Keratinocyte (primary cell): ENCODE data around the gene EPM2AIP1. TPM values are rescaled to one million over a fixed set of nuclear protein-coding genes. Genes with fewer than 3 reads are reported as not detected.

Experiments
- DNase-seq: peaks from one replicate; pipeline ENCODE4 v3.0.0-alpha.2; 2011; ENCODE audit warnings: low read depth, missing footprints, low spot score
- FAIRE-seq: peaks from 2 replicates; lab custom pipeline; 2011; peaks lifted over from hg19 to GRCh38; lab: Jason Lieb, UNC
- H2AFZ ChIP-seq: 2 replicates; pipeline ENCODE4 v1.6.0; 2012; ENCODE audit warnings: low read length, control low read depth, inconsistent platforms; ENCODE audit not compliant: control insufficient read depth
- H3K27ac ChIP-seq: 2 replicates; pipeline ENCODE4 v1.5.1; 2011; ENCODE audit warnings: low read length; ENCODE audit not compliant: control insufficient read depth, insufficient read depth
- H3K27me3 ChIP-seq: 3 replicates; pipeline ENCODE4 v1.6.0; 2011; ENCODE audit warnings: low read length; ENCODE audit not compliant: control insufficient read depth, insufficient read depth; ENCODE audit errors: extremely low read depth
- H3K36me3 ChIP-seq, 2 experiments: 2 replicates in 1 of 2; 3 replicates in 1 of 2; pipeline ENCODE4 v1.5.1; 2011; ENCODE audit warnings: low read length in 2 of 2, mild to moderate bottlenecking in 1 of 2; ENCODE audit not compliant: control insufficient read depth in 2 of 2, insufficient read depth in 2 of 2; ENCODE audit errors: extremely low read depth in 1 of 2
- H3K4me1 ChIP-seq: 3 replicates; pipeline ENCODE4 v1.5.1; 2011; ENCODE audit warnings: low read length; ENCODE audit not compliant: control insufficient read depth, insufficient read depth; ENCODE audit errors: extremely low read depth
- H3K4me2 ChIP-seq: 3 replicates; pipeline ENCODE4 v1.6.0; 2011; ENCODE audit warnings: low read depth, low read length; ENCODE audit not compliant: control insufficient read depth, insufficient read depth; ENCODE audit errors: extremely low read depth
- H3K4me3 ChIP-seq, 3 experiments: fragments of 200-600 bp in 1 of 3; sonication (generic) in 1 of 3; 2 replicates in 2 of 3; 3 replicates in 1 of 3; pipeline ENCODE4 v1.5.1; 2011 to 2016; ENCODE audit warnings: low read length in 3 of 3, mild to moderate bottlenecking in 3 of 3, control low read depth in 2 of 3, inconsistent platforms in 1 of 3, low read depth in 1 of 3, mixed read lengths in 1 of 3, mixed run types in 1 of 3, moderate library complexity in 1 of 3; ENCODE audit not compliant: control insufficient read depth in 2 of 3, insufficient read depth in 2 of 3; ENCODE audit errors: extremely low read depth in 1 of 3
- H3K79me2 ChIP-seq: 2 replicates; pipeline ENCODE4 v1.6.0; 2012; ENCODE audit warnings: low read length; ENCODE audit not compliant: control insufficient read depth, insufficient read depth
- H3K9ac ChIP-seq: 3 replicates; pipeline ENCODE4 v1.6.0; 2011; ENCODE audit warnings: low read length; ENCODE audit not compliant: control insufficient read depth, insufficient read depth; ENCODE audit errors: extremely low read depth
- H3K9me1 ChIP-seq: 3 replicates; pipeline ENCODE4 v1.6.0; 2011; ENCODE audit warnings: low read length; ENCODE audit not compliant: control insufficient read depth, insufficient read depth; ENCODE audit errors: extremely low read depth
- H3K9me3 ChIP-seq: 2 replicates; pipeline ENCODE4 v1.5.1; 2012; ENCODE audit warnings: low read depth, low read length; ENCODE audit not compliant: control insufficient read depth
- H4K20me1 ChIP-seq: 3 replicates; pipeline ENCODE4 v1.6.0; 2011; ENCODE audit warnings: low read length; ENCODE audit not compliant: control insufficient read depth, insufficient read depth; ENCODE audit errors: extremely low read depth
- CTCF ChIP-seq, 3 experiments: IDR thresholded peaks in 1 of 3; conservative IDR thresholded peaks in 1 of 3; optimal IDR thresholded peaks in 1 of 3; 2 replicates in 2 of 3; 3 replicates in 1 of 3; pipeline versions ENCODE3 to v1.5.1; 2011; ENCODE audit warnings: low read length in 3 of 3, mild to moderate bottlenecking in 3 of 3, moderate library complexity in 2 of 3, control low read depth in 1 of 3, inconsistent platforms in 1 of 3; ENCODE audit not compliant: insufficient read depth in 2 of 3; ENCODE audit errors: extremely low read depth in 1 of 3
- EZH2 ChIP-seq: IDR thresholded peaks from one replicate; pipeline ENCODE4 v1.6.1; 2012; ENCODE audit warnings: inconsistent platforms, mild to moderate bottlenecking, low read length, moderate library complexity
- dilution Hi-C: fragments of 300-500 bp; cut with MboI; formaldehyde crosslinking; loops from one replicate; pipeline ENCODE4 v1.7.0; 2020; ENCODE audit warnings: low sequenced_read_pairs; ENCODE audit not compliant: extremely low pct_ligation_motif_present
- polyA plus RNA-seq, 5 experiments: library from polyadenylated mRNA; depleted of rRNA in 3 of 5; stranded (reverse) in 3 of 5; stranded (forward) in 1 of 5; unstranded in 1 of 5; fragments of >200 nt; gene quantifications; 1 replicate in 1 of 5; 2 replicates in 3 of 5; 3 replicates in 1 of 5; pipeline versions ENCODE4 v1.2.1 to v1.2.3, GENCODE V29; 2011 to 2012; ENCODE audit warnings: missing spikeins in 2 of 5, low read depth in 1 of 5, low replicate concordance in 1 of 5

The EPM2AIP1 gene
- polyA plus RNA-seq, 1 donor (not counting 4 experiments of a cell fraction or from before 2014, with no cell fraction given), result 5.5 TPM

GRCh38 chr3:37032961-37033360, 40.0 kb upstream of the EPM2AIP1 start:
- no peak overlapping the region for H3K27ac ChIP-seq
- H4K20me1 ChIP-seq, result peaks cover 3% of the 10 kb centered on the region
- H3K4me1 ChIP-seq, result peaks cover 6% of the 10 kb centered on the region
- dilution Hi-C loops, result no loop called here
- H2AFZ ChIP-seq, result no peak overlapping the region
- no peak for TF ChIP-seq EZH2
- no peak for TF ChIP-seq CTCF (optimal IDR thresholded peaks at IDR 0.05 in 1 of 3, IDR thresholded peaks at IDR 0.05 in 1 of 3, conservative IDR thresholded peaks at IDR 0.05 in 1 of 3; ENCODE audit: extremely low read depth in 1 of 3, insufficient read depth in 2 of 3, low read length in 3 of 3)
- FAIRE-seq, result no peak
- H3K27me3 ChIP-seq, result no peaks in the 10 kb centered on the region
- H3K4me2 ChIP-seq, result no peak overlapping the region
- no peaks in the 10 kb centered on the region for H3K79me2 ChIP-seq
- peaks cover 6 to 12% of the 10 kb centered on the region in 2 experiments for H3K36me3 ChIP-seq
- no peak overlapping the region for H3K9ac ChIP-seq
- H3K4me3 ChIP-seq, result no peak overlapping the region
- no peak for DNase-seq
- no peaks in the 10 kb centered on the region for H3K9me1 ChIP-seq
- no peaks in the 10 kb centered on the region for H3K9me3 ChIP-seq

GRCh38 chr3:37031096-37031682, 38.3 kb upstream of the EPM2AIP1 start:
- TF ChIP-seq CTCF (optimal IDR thresholded peaks at IDR 0.05 in 1 of 3, IDR thresholded peaks at IDR 0.05 in 1 of 3, conservative IDR thresholded peaks at IDR 0.05 in 1 of 3; ENCODE audit: extremely low read depth in 1 of 3, insufficient read depth in 2 of 3, low read length in 3 of 3) (no peak), EZH2 (no peak)
- no peaks in the 10 kb centered on the region for H3K27me3 ChIP-seq
- H3K4me3 ChIP-seq, result no peak overlapping the region
- FAIRE-seq (no peak), DNase-seq (no peak)
- H4K20me1 ChIP-seq, result peaks cover 3% of the 10 kb centered on the region
- H3K27ac ChIP-seq, result no peak overlapping the region
- no peaks in the 10 kb centered on the region for H3K9me1 ChIP-seq
- H3K4me2 ChIP-seq, result no peak overlapping the region
- H2AFZ ChIP-seq, result no peak overlapping the region
- H3K4me1 ChIP-seq, result peaks cover 6% of the 10 kb centered on the region
- H3K36me3 ChIP-seq, result peaks cover 0 to 16% of the 10 kb centered on the region in 2 experiments
- dilution Hi-C loops, result no loop called here
- no peak overlapping the region for H3K9ac ChIP-seq
- no peaks in the 10 kb centered on the region for H3K79me2 ChIP-seq
- H3K9me3 ChIP-seq, result no peaks in the 10 kb centered on the region
